ENCODE data around the gene TCEA3.

GRCh38 chr1:23461050-23461449, 36.5 kb upstream of the TCEA3 start:
- no peak for TF ChIP-seq CTCF (IDR thresholded peaks at IDR 0.05)
- TF ChIP-seq POLR2A (IDR thresholded peaks at IDR 0.05), result no peak

Data from breast epithelium (tissue), 3 donors.